ENCODE measurements around the gene ITPR2. TPM values are rescaled to one million over a fixed set of nuclear protein-coding genes. Genes with fewer than 3 reads are reported as not detected.
A peak's percentile ranks its signal among the peaks of the same experiment; 100 is the strongest.

Gene ITPR2
- total RNA-seq, 1 experiment from 2014 or later, result 26.0 TPM

DNA sequence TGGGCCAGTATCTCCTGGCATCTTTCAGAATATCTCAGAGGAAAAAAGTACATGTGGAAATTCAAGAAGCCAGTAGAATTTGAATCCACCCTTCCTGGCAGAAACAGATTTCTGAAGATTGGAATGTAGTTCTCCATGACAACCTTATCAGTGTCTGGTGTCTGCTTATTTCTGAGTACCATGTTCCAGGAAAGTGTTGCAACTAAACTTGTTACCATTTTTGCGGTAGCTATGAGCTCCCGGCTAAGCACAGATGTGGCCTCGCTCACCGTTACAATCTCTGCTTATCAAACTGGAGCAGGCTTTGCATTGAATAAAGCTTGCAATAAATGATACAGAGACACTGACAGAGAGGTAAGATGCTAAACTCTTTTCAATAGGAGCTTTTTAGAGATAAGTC, 13.0 kb upstream of the ITPR2 start:
- intact Hi-C loops (cut with micrococcal nuclease; ENCODE audit: unreplicated experiment), result no loop called here
- peaks cover 11% of the 10 kb centered on the region for H3K4me1 ChIP-seq (replicated peaks; ENCODE audit: insufficient read depth)
- no peaks in the 10 kb centered on the region for H3K9me3 ChIP-seq (ENCODE audit: insufficient read depth, low read depth)
- no peaks in the 10 kb centered on the region for H3K79me2 ChIP-seq (ENCODE audit: low read depth)
- no peaks in the 10 kb centered on the region for H3K36me3 ChIP-seq (ENCODE audit: low read depth)
- H4K20me1 ChIP-seq (ENCODE audit: insufficient read depth), result no peaks in the 10 kb centered on the region
- peak in 1 of 2 experiments; percentile 15 for DNase-seq
- CTCF ChIA-PET, result interaction anchor here (1.5 kb wide), 1 partner anchor 13 kb away, joined by 5 read pairs; the partner anchor contains the start of gene ITPR2
- BruUV-seq (replicated peaks), result no TSS peak
- H3K9me2 ChIP-seq (ENCODE audit: insufficient read depth), result no peaks in the 10 kb centered on the region
- H3K4me2 ChIP-seq, result no peak overlapping the region
- H2AFZ ChIP-seq, result no peak overlapping the region
- POLR2A ChIA-PET (ENCODE audit: unreplicated experiment), result interaction anchor here (0.5 to 0.6 kb wide), 4 partner anchors 168 to 1652 kb away, joined by 3 to 7 read pairs (median 3); partner anchors contain the start of genes DNAI7, ETFRF1 and TM7SF3
- no peak for TF ChIP-seq EZH2 (IDR thresholded peaks at IDR 0.05; ENCODE audit: low read depth)
- TF ChIP-seq, protein P1, sequence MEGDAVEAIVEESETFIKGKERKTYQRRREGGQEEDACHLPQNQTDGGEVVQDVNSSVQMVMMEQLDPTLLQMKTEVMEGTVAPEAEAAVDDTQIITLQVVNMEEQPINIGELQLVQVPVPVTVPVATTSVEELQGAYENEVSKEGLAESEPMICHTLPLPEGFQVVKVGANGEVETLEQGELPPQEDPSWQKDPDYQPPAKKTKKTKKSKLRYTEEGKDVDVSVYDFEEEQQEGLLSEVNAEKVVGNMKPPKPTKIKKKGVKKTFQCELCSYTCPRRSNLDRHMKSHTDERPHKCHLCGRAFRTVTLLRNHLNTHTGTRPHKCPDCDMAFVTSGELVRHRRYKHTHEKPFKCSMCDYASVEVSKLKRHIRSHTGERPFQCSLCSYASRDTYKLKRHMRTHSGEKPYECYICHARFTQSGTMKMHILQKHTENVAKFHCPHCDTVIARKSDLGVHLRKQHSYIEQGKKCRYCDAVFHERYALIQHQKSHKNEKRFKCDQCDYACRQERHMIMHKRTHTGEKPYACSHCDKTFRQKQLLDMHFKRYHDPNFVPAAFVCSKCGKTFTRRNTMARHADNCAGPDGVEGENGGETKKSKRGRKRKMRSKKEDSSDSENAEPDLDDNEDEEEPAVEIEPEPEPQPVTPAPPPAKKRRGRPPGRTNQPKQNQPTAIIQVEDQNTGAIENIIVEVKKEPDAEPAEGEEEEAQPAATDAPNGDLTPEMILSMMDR (conservative IDR thresholded peaks at IDR 0.05), result no peak
- H3K4me3 ChIP-seq, result no peak overlapping the region
- H3K27me3 ChIP-seq (ENCODE audit: insufficient read depth, low read depth), result no peaks in the 10 kb centered on the region
- H3K27ac ChIP-seq, result no peak overlapping the region
- H3F3A ChIP-seq (ENCODE audit: insufficient read depth, low read depth), result peaks cover 8% of the 10 kb centered on the region

DNA sequence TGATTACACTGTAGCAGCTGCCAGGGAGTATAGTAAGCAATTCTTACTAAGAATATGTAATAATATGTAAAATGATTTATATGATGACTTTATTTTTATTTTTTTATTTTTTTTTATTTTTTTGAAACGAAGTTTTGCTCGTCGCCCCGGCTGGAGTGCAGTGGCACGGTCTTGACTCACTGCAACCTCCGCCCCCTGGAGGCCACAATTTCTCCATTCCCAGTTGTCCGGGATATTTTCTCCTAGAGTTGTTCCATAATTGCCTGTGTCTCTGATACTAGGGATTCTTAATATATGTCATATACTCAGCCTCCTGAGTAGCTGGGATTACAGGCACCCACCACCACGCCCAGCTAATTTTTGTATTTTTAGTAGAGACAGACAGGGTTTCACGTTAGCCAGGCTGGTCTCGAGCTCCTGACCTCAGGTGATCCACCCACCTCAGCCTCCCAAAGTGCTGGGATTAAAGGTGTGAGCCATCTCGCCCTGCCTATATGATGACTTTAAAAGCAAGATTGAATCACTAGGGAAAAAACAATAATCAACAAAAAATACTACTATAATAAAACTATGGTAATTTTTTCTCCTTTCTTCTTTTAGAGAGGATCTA, 12.2 kb upstream of the ITPR2 start:
- H3K4me2 ChIP-seq, result no peak overlapping the region
- POLR2A ChIA-PET (ENCODE audit: unreplicated experiment), result no interaction called here

DNA sequence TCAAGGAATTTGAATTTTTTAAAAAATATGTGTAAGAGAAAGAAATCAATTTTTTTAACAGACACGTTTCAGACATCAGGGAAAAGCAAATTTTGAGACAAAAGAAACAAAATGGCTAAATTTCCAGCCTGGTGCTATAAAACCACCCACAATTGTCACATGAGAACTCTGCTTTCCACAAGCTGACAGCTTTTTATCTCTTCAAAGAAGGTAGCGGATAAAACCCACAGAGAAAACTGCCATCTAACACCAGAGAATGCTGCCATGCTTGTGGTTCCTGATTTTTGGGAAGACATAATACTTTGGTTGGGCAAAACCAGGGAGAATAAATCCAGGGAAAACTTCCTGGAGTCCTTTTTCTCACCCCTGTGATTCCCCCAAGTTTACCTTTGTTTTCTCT, 10.3 kb upstream of the ITPR2 start:
- BruUV-seq (replicated peaks), result no TSS peak
- Histone ChIP-seq H3K9me2 (ENCODE audit: insufficient read depth) (no peaks in the 10 kb centered on the region), H3K4me3 (no peak overlapping the region), H3K27ac (no peak overlapping the region), H3K4me1 (replicated peaks; ENCODE audit: insufficient read depth) (peaks cover 5% of the 10 kb centered on the region; the same call in 1 of the 2 replicates), H3K9me3 (ENCODE audit: insufficient read depth, low read depth) (no peaks in the 10 kb centered on the region), H3K36me3 (ENCODE audit: low read depth) (no peaks in the 10 kb centered on the region), H3K79me2 (ENCODE audit: low read depth) (no peaks in the 10 kb centered on the region), H4K20me1 (ENCODE audit: insufficient read depth) (no peaks in the 10 kb centered on the region), H3K4me2 (no peak overlapping the region), H2AFZ (peak overlapping the region; percentile 59; the same call in 1 of the 2 replicates), H3K27me3 (ENCODE audit: insufficient read depth, low read depth) (no peaks in the 10 kb centered on the region), H3F3A (ENCODE audit: insufficient read depth, low read depth) (peaks cover 3% of the 10 kb centered on the region)
- TF ChIP-seq, protein P1 (conservative IDR thresholded peaks at IDR 0.05), result no peak
- TF ChIP-seq EZH2 (IDR thresholded peaks at IDR 0.05; ENCODE audit: low read depth), result no peak
- DNase-seq, result no peak
- ChIA-PET POLR2A (ENCODE audit: unreplicated experiment) (no interaction called here), CTCF (no interaction called here)
- intact Hi-C loops (cut with micrococcal nuclease; ENCODE audit: unreplicated experiment), result no loop called here

More for the DNA sequence above, 12.2 kb upstream of the ITPR2 start:
- BruUV-seq (replicated peaks), result no TSS peak
- H4K20me1 ChIP-seq (ENCODE audit: insufficient read depth), result no peaks in the 10 kb centered on the region
- intact Hi-C loops (cut with micrococcal nuclease; ENCODE audit: unreplicated experiment), result no loop called here
- no peak overlapping the region for H3K4me3 ChIP-seq
- peaks cover 8% of the 10 kb centered on the region for H3F3A ChIP-seq (ENCODE audit: insufficient read depth, low read depth)
- H2AFZ ChIP-seq, result no peak overlapping the region
- no peaks in the 10 kb centered on the region for H3K9me2 ChIP-seq (ENCODE audit: insufficient read depth)
- no peaks in the 10 kb centered on the region for H3K9me3 ChIP-seq (ENCODE audit: insufficient read depth, low read depth)
- no peaks in the 10 kb centered on the region for H3K79me2 ChIP-seq (ENCODE audit: low read depth)
- DNase-seq, result peak in 1 of 2 experiments; percentile 42
- H3K36me3 ChIP-seq (ENCODE audit: low read depth), result no peaks in the 10 kb centered on the region
- CTCF ChIA-PET, result interaction anchor here (0.6 to 1.5 kb wide), 2 partner anchors 12 to 844 kb away, joined by 3 to 5 read pairs; partner anchors contain the start of gene ITPR2
- no peaks in the 10 kb centered on the region for H3K27me3 ChIP-seq (ENCODE audit: insufficient read depth, low read depth)
- TF ChIP-seq, protein P1 (conservative IDR thresholded peaks at IDR 0.05), result peak; percentile 70
- no peak for TF ChIP-seq EZH2 (IDR thresholded peaks at IDR 0.05; ENCODE audit: low read depth)
- peaks cover 11% of the 10 kb centered on the region for H3K4me1 ChIP-seq (replicated peaks; ENCODE audit: insufficient read depth)
- no peak overlapping the region for H3K27ac ChIP-seq

All from PC-9 (cell line).